H1 (cell line): ENCODE data around the gene ABLIM1. TPM values are rescaled to one million over a fixed set of nuclear protein-coding genes. Genes with fewer than 3 reads are reported as not detected.

ENCODE experiments used
- CTCF ChIA-PET: fragments of 300-600 bp; sonication (Branson Sonifier 250); formaldehyde crosslinking; loops from one replicate; lab custom pipeline; 2021; ENCODE audit not compliant: partially characterized antibody; lab: Charles Lee
- POLR2A ChIA-PET: fragments of 300-600 bp; sonication (Branson Sonifier 250); formaldehyde crosslinking; loops from one replicate; lab custom pipeline; 2021; ENCODE audit warnings: inconsistent platforms; ENCODE audit not compliant: partially characterized antibody; lab: Charles Lee
- DNase-seq, 2 experiments: peaks; one replicate each; pipeline versions ENCODE4 v3.0.0 to v3.0.0-alpha.2; 2010 to 2022; ENCODE audit warnings: low spot score in 2 of 2, low read depth in 1 of 2, mixed read lengths in 1 of 2
- FAIRE-seq: peaks from 2 replicates; lab custom pipeline; 2011; peaks lifted over from hg19 to GRCh38; lab: Jason Lieb, UNC
- H2AFZ ChIP-seq: 2 replicates; pipeline ENCODE4 v1.8.1; 2012; ENCODE audit warnings: low read length, inconsistent platforms
- H2AK5ac ChIP-seq: 2 replicates; pipeline ENCODE4 v1.6.1; 2013; ENCODE audit warnings: low read depth, low read length
- H2BK120ac ChIP-seq: replicated peaks from 2 replicates; pipeline ENCODE3; 2013; ENCODE audit warnings: low read depth, low read length, inconsistent platforms
- H2BK12ac ChIP-seq: 2 replicates; pipeline ENCODE4 v1.6.1; 2013; ENCODE audit warnings: low read depth, low read length
- H2BK15ac ChIP-seq: 2 replicates; pipeline ENCODE4 v1.6.1; 2013; ENCODE audit warnings: low read length
- H2BK20ac ChIP-seq: 2 replicates; pipeline ENCODE4 v1.6.1; 2013; ENCODE audit warnings: low read length
- H2BK5ac ChIP-seq: 2 replicates; pipeline ENCODE4 v1.6.1; 2013; ENCODE audit warnings: low read depth, low read length
- H3K14ac ChIP-seq: 2 replicates; pipeline ENCODE4 v1.6.1; 2013; ENCODE audit warnings: inconsistent platforms; ENCODE audit not compliant: insufficient read length
- H3K18ac ChIP-seq: 2 replicates; pipeline ENCODE4 v1.6.1; 2013; ENCODE audit warnings: low read length; ENCODE audit errors: extremely low read depth
- H3K23ac ChIP-seq: 2 replicates; pipeline ENCODE4 v1.6.1; 2013; ENCODE audit warnings: inconsistent platforms; ENCODE audit not compliant: insufficient read length
- H3K23me2 ChIP-seq: 2 replicates; pipeline ENCODE4 v1.6.1; 2013; ENCODE audit warnings: low read depth, low read length
- H3K27ac ChIP-seq: 2 replicates; pipeline ENCODE4 v1.6.1; 2011; ENCODE audit warnings: low read depth, low read length, inconsistent platforms
- H3K27me3 ChIP-seq, 4 experiments: replicated peaks in 1 of 4; 1 replicate in 1 of 4; 2 replicates in 3 of 4; pipeline versions ENCODE4 v1.6.1 to v1.8.1; 2011 to 2013; ENCODE audit warnings: low read length in 3 of 4, mild to moderate bottlenecking in 3 of 4, inconsistent platforms in 2 of 4, mixed read lengths in 2 of 4, moderate library complexity in 1 of 4; ENCODE audit not compliant: control insufficient read depth in 3 of 4, insufficient read depth in 3 of 4; ENCODE audit errors: extremely low read depth in 1 of 4
- H3K36me3 ChIP-seq, 4 experiments: 2 replicates each; pipeline versions ENCODE4 v1.6.1 to v1.8.1; 2011 to 2013; ENCODE audit warnings: mild to moderate bottlenecking in 4 of 4, low read length in 3 of 4, moderate library complexity in 2 of 4, control low read depth in 1 of 4, inconsistent platforms in 1 of 4; ENCODE audit not compliant: insufficient read depth in 4 of 4, control insufficient read depth in 2 of 4
- H3K4ac ChIP-seq: replicated peaks from 2 replicates; pipeline ENCODE3; 2013; ENCODE audit warnings: low read length, low read depth, mixed read lengths, inconsistent platforms; ENCODE audit not compliant: insufficient read length
- H3K4me1 ChIP-seq, 4 experiments: replicated peaks in 1 of 4; 1 replicate in 1 of 4; 2 replicates in 3 of 4; pipeline versions ENCODE4 v1.6.1 to v1.8.1; 2011 to 2013; ENCODE audit warnings: low read length in 3 of 4, inconsistent platforms in 2 of 4, mixed read lengths in 1 of 4; ENCODE audit not compliant: insufficient read depth in 4 of 4, control insufficient read depth in 3 of 4
- H3K4me2 ChIP-seq, 2 experiments: 2 replicates each; pipeline versions ENCODE4 v1.6.1 to v1.8.1; 2011 to 2013; ENCODE audit warnings: low read depth in 2 of 2, low read length in 2 of 2, control low read depth in 1 of 2, inconsistent platforms in 1 of 2, mild to moderate bottlenecking in 1 of 2; ENCODE audit not compliant: insufficient read depth in 1 of 2
- H3K4me3 ChIP-seq, 4 experiments: fragments of 200-600, 300-600 bp in 1 of 4; sonication (generic), shearing (Covaris generic), sonication (Bioruptor Twin) in 1 of 4; 2 replicates each; pipeline versions ENCODE4 v1.5.1 to v1.8.1; 2011 to 2016; ENCODE audit warnings: low read length in 4 of 4, low read depth in 3 of 4, control low read depth in 2 of 4, inconsistent platforms in 2 of 4, mild to moderate bottlenecking in 2 of 4, mixed read lengths in 1 of 4, moderate library complexity in 1 of 4; ENCODE audit not compliant: insufficient read depth in 2 of 4; ENCODE audit errors: extremely low read depth in 1 of 4
- H3K56ac ChIP-seq: replicated peaks from 2 replicates; pipeline ENCODE3; 2013; ENCODE audit warnings: low read depth, mild to moderate bottlenecking, mixed read lengths, low read length, inconsistent platforms; ENCODE audit not compliant: insufficient read length
- H3K79me1 ChIP-seq: 2 replicates; pipeline ENCODE4 v1.6.1; 2013; ENCODE audit warnings: low read depth, low read length, control low read depth
- H3K79me2 ChIP-seq, 2 experiments: 2 replicates each; pipeline versions ENCODE4 v1.6.1 to v1.8.1; 2012 to 2013; ENCODE audit warnings: low read length in 2 of 2, mild to moderate bottlenecking in 2 of 2, inconsistent platforms in 1 of 2; ENCODE audit not compliant: insufficient read depth in 2 of 2, control insufficient read depth in 1 of 2
- H3K9ac ChIP-seq, 4 experiments: replicated peaks in 1 of 4; 1 replicate in 1 of 4; 2 replicates in 3 of 4; pipeline versions ENCODE4 v1.6.1 to v1.8.1; 2011 to 2013; ENCODE audit warnings: low read depth in 3 of 4, low read length in 3 of 4, control low read depth in 2 of 4, mild to moderate bottlenecking in 2 of 4, moderate library complexity in 2 of 4, inconsistent platforms in 1 of 4; ENCODE audit errors: extremely low read depth in 1 of 4
- H3K9me3 ChIP-seq, 2 experiments: 2 replicates each; pipeline versions ENCODE4 v1.6.1 to v1.8.1; 2012 to 2013; ENCODE audit warnings: mild to moderate bottlenecking in 2 of 2, moderate library complexity in 2 of 2, control low read depth in 1 of 2, inconsistent platforms in 1 of 2, low read depth in 1 of 2, low read length in 1 of 2, mixed read lengths in 1 of 2; ENCODE audit not compliant: insufficient read depth in 2 of 2
- H4K20me1 ChIP-seq, 2 experiments: replicated peaks in 1 of 2; 2 replicates each; pipeline versions ENCODE3 to v1.8.1; 2011 to 2013; ENCODE audit warnings: inconsistent platforms in 2 of 2, low read length in 2 of 2, mild to moderate bottlenecking in 1 of 2; ENCODE audit not compliant: insufficient read depth in 2 of 2, control insufficient read depth in 1 of 2
- H4K5ac ChIP-seq: 2 replicates; pipeline ENCODE4 v1.6.1; 2013; ENCODE audit warnings: low read length, low read depth, mixed read lengths, inconsistent platforms; ENCODE audit not compliant: insufficient read length
- H4K8ac ChIP-seq: 2 replicates; pipeline ENCODE4 v1.8.0; 2013; ENCODE audit warnings: mild to moderate bottlenecking, moderate library complexity, low read length, inconsistent platforms; ENCODE audit not compliant: insufficient read depth; ENCODE audit errors: extremely low read depth
- H4K91ac ChIP-seq: replicated peaks from 2 replicates; pipeline ENCODE3; 2013; ENCODE audit warnings: low read length, mixed read lengths, inconsistent platforms; ENCODE audit not compliant: insufficient read length
- CBX8 ChIP-seq: fragments of 300-800, 300-1000 bp; sonication (generic); IDR thresholded peaks from 2 replicates; pipeline ENCODE4 v1.7.1; 2016; ENCODE audit warnings: low read depth, low read length, borderline replicate concordance
- CHD1 ChIP-seq: IDR thresholded peaks from 2 replicates; pipeline ENCODE4 v1.6.1; 2012; ENCODE audit warnings: low read depth, low read length, improper control_type of control experiment
- MAFK ChIP-seq: IDR thresholded peaks from 2 replicates; pipeline ENCODE4 v1.6.1; 2012; ENCODE audit warnings: low read depth, mild to moderate bottlenecking, improper control_type of control experiment, low read length
- RAD21 ChIP-seq, 2 experiments: IDR thresholded peaks in 1 of 2; conservative IDR thresholded peaks in 1 of 2; 2 replicates each; pipeline ENCODE4 v1.6.1; 2011; ENCODE audit warnings: low read depth in 2 of 2, low read length in 2 of 2, improper control_type of control experiment in 1 of 2, inconsistent platforms in 1 of 2, mild to moderate bottlenecking in 1 of 2, moderate library complexity in 1 of 2
- RFX5 ChIP-seq: IDR thresholded peaks from 2 replicates; pipeline ENCODE4 v1.6.1; 2011; ENCODE audit warnings: low read depth, low read length, improper control_type of control experiment, borderline replicate concordance
- RNF2 ChIP-seq: fragments of 200-900, 300-1000 bp; sonication (generic); IDR thresholded peaks from 2 replicates; pipeline ENCODE4 v1.7.1; 2016; ENCODE audit warnings: borderline replicate concordance, low read depth, mild to moderate bottlenecking, antibody characterized with exemption, low read length; ENCODE audit not compliant: poor library complexity, severe bottlenecking; ENCODE audit errors: missing control alignments
- TAF1 ChIP-seq: IDR thresholded peaks from 2 replicates; pipeline ENCODE4 v1.6.1; 2011; ENCODE audit warnings: mild to moderate bottlenecking, low read depth, low read length
- TBP ChIP-seq: IDR thresholded peaks from 2 replicates; pipeline ENCODE4 v1.6.1; 2011; ENCODE audit warnings: low read depth, low read length, improper control_type of control experiment
- TCF12 ChIP-seq: IDR thresholded peaks from 2 replicates; pipeline ENCODE4 v1.6.1; 2011; ENCODE audit warnings: low read depth, mild to moderate bottlenecking, low read length
- ZNF274 ChIP-seq: IDR thresholded peaks from 2 replicates; pipeline ENCODE4 v1.7.0; 2012; ENCODE audit warnings: low read length, borderline replicate concordance; ENCODE audit errors: extremely low read depth
- WGBS, 2 experiments: shearing (Covaris generic) in 1 of 2; methylation state at CpG; one replicate each; pipeline versions ENCODE4 v1.1.6 to v1.1.7; 2013 to 2015; ENCODE audit warnings: low lambda C conversion rate in 2 of 2, mixed read lengths in 2 of 2, inconsistent platforms in 1 of 2, low coverage in 1 of 2, missing lambda C conversion rate in 1 of 2; ENCODE audit not compliant: insufficient replicate concordance in 2 of 2, insufficient coverage in 1 of 2, insufficient read length in 1 of 2; ENCODE audit errors: extremely low coverage in 1 of 2, missing lambda C conversion rate in 1 of 2; 5-methylcytosine and 5-hydroxymethylcytosine counted together
- polyA plus RNA-seq, 7 experiments: library from polyadenylated mRNA; depleted of rRNA in 3 of 7; stranded (reverse) in 5 of 7; unstranded in 2 of 7; fragments of >200 nt in 5 of 7; fragments of 200-250 nt in 2 of 7; gene quantifications; 1 replicate in 5 of 7; 2 replicates in 1 of 7; 4 replicates in 1 of 7; pipeline versions ENCODE4 v1.2.1 to v1.2.3, GENCODE V29; 2011 to 2013; ENCODE audit warnings: missing spikeins in 2 of 7, mixed read lengths in 2 of 7
- total RNA-seq: library from RNA; stranded (reverse); fragmentation: NEBNext Ultra II Directional; extraction: Animal tissue kit (Norgen Biotek cat#: 25700); gene quantifications from 2 replicates; pipeline ENCODE4 v1.2.1, GENCODE V29; 2021
- TF ChIP-seq, protein P1 (sequence below): IDR thresholded peaks from 2 replicates; pipeline ENCODE4 v1.6.1; 2011; ENCODE audit warnings: low read depth, mild to moderate bottlenecking, low read length; ENCODE audit not compliant: insufficient read depth

The ABLIM1 gene
- total and polyA plus RNA-seq, 2 of the 8 experiments (the other 6 are each of a cell fraction or from before 2014, with no cell fraction given) = 51.2 to 51.7 TPM

DNA sequence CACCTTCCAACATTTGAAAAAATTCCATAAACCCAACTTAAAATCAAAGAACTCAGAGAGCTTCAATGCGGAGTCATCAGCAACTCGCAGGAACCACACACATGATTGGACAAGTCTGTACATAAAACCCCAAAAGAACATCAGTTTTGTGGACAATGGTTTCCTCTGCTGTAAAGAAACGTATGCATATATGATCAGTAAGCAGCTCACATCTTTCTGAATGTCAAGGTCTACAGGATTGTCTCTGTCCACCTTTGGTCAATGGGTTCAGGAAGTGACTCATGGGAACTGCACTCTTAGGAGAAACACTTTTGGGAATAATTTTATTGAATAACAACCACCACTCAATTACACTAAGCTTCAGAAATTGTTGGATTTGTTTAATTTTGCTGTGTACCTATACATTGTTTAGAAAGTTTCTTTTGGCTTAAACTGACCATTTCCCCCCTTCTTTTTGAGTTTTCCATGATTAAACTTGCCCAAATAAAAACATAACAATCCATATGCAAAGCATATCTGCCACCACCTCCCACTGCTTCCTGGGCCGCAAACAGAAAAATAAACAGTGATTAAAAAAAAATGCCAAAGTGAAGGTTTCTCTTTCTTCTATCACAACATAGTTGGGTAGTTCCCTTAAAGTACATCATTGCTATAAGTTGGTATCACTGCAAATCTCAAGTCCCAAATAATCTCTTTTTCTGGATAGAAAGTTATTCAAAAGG, 226.5 kb downstream of the ABLIM1 start:
- H3K79me1 ChIP-seq = no peaks in the 10 kb centered on the region
- no peak overlapping the region for H2BK120ac ChIP-seq
- FAIRE-seq (no peak), DNase-seq (no peak)
- H3K56ac ChIP-seq = no peak overlapping the region
- no peaks in the 10 kb centered on the region for H3K9me3 ChIP-seq
- no peak overlapping the region for H3K14ac ChIP-seq
- H2BK15ac ChIP-seq = no peak overlapping the region
- 95% methylated on average over 4 of the region's 4 CpGs; no CpG with 5 or more reads in 1 of the 2 experiments for WGBS, 2 experiments
- no peak overlapping the region for H3K23ac ChIP-seq
- no peaks in the 10 kb centered on the region for H4K20me1 ChIP-seq
- H2BK5ac ChIP-seq = no peak overlapping the region
- peaks cover 0 to 3% (median under 1%) of the 10 kb centered on the region in 4 experiments; a peak in 4 of 8 replicates for H3K36me3 ChIP-seq
- H3K27me3 ChIP-seq = no peaks in the 10 kb centered on the region
- no peak overlapping the region for H4K5ac ChIP-seq
- CTCF ChIA-PET = interaction anchor here (0.6 to 20.2 kb wide), 5 partner anchors 27 to 355 kb away, joined by 3 to 269 read pairs (median 3); partner anchors contain the start of gene AFAP1L2
- no peaks in the 10 kb centered on the region for H3K23me2 ChIP-seq
- no peak overlapping the region for H3K4ac ChIP-seq
- no peak overlapping the region for H2BK12ac ChIP-seq
- no peak overlapping the region for H3K9ac ChIP-seq
- no peak overlapping the region for H2AK5ac ChIP-seq
- no peak overlapping the region for H4K91ac ChIP-seq
- H2AFZ ChIP-seq = no peak overlapping the region
- H3K18ac ChIP-seq = no peak overlapping the region
- no peak overlapping the region for H4K8ac ChIP-seq
- POLR2A ChIA-PET = interaction anchor here (1.4 kb wide), 1 partner anchor 8 kb away, joined by 3 read pairs; no protein-coding TSS in a partner anchor
- no peak overlapping the region for H3K27ac ChIP-seq
- peaks cover 0 to 5% (median 0%) of the 10 kb centered on the region in 4 experiments; a peak in 1 of 7 replicates for H3K4me1 ChIP-seq
- no peak overlapping the region for H3K4me3 ChIP-seq
- H3K4me2 ChIP-seq = no peak overlapping the region
- no peak overlapping the region for H2BK20ac ChIP-seq
- H3K79me2 ChIP-seq = no peaks in the 10 kb centered on the region
- no peak for TF ChIP-seq TBP
- TF ChIP-seq RFX5 = no peak
- TF ChIP-seq TAF1 = no peak
- no peak for TF ChIP-seq RAD21 (IDR thresholded peaks at IDR 0.05 in 1 of 2, conservative IDR thresholded peaks at IDR 0.05 in 1 of 2; ENCODE audit: low read depth in 2 of 2, low read length in 2 of 2)
- no peak for TF ChIP-seq CBX8
- TF ChIP-seq RNF2 = no peak
- no peak for TF ChIP-seq MAFK
- TF ChIP-seq TCF12 = no peak
- TF ChIP-seq, protein P1, sequence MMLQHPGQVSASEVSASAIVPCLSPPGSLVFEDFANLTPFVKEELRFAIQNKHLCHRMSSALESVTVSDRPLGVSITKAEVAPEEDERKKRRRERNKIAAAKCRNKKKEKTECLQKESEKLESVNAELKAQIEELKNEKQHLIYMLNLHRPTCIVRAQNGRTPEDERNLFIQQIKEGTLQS = no peak
- no peak for TF ChIP-seq CHD1
- no peak for TF ChIP-seq ZNF274
